ENCODE data around the gene GRM3. TPM values are rescaled to one million over a fixed set of nuclear protein-coding genes. Genes with fewer than 3 reads are reported as not detected.

Gene GRM3
- total RNA-seq, 2 experiments from 2014 or later = not detected

GRCh38 chr7:86913709-86914108 is 270.0 kb downstream of the GRM3 start:
- peaks cover 8% of the 10 kb centered on the region for H3K27me3 Mint-ChIP-seq
- DNase-seq = no peak
- POLR2A ChIA-PET = no interaction called here
- no peaks in the 10 kb centered on the region for H3K9me3 Mint-ChIP-seq
- H3K36me3 Mint-ChIP-seq = no peaks in the 10 kb centered on the region
- no peak overlapping the region for H3K27ac Mint-ChIP-seq
- ATAC-seq (ENCODE audit: low read depth) = no peak
- H3K4me1 Mint-ChIP-seq = no peaks in the 10 kb centered on the region
- H3K4me3 Mint-ChIP-seq = no peak overlapping the region
